Fibroblast of lung (primary cell): ENCODE measurements around the gene OGDH.

Experiments
- CTCF ChIP-seq, 2 donors: IDR thresholded peaks in 1 of 2; conservative IDR thresholded peaks in 1 of 2; 1 replicate in 1 of 2; 2 replicates in 1 of 2; pipeline ENCODE4 v1.5.1; 2011 to 2012; ENCODE audit warnings: low read length in 2 of 2, control low read depth in 1 of 2, inconsistent platforms in 1 of 2, low read depth in 1 of 2, mild to moderate bottlenecking in 1 of 2
- EZH2 ChIP-seq: IDR thresholded peaks from 2 replicates; pipeline ENCODE4 v1.5.1; 2012; ENCODE audit warnings: low read length, control low read depth, mild to moderate bottlenecking; ENCODE audit errors: missing control alignments

- no peak for TF ChIP-seq EZH2
- no peak for TF ChIP-seq CTCF (conservative IDR thresholded peaks at IDR 0.05 in 1 of 2, IDR thresholded peaks at IDR 0.05 in 1 of 2; ENCODE audit: low read depth in 1 of 2, low read length in 2 of 2)
These were observed 47.9 kb downstream of the OGDH start for GRCh38 chr7:44654255-44654796.
